Measurements from ENCODE around the gene PPP1R2B.

PPP1R2B gene

GRCh38 chr5:156883316-156883875, 33.3 kb downstream of the PPP1R2B start:
- no peak for DNase-seq

- no peak for DNase-seq
Measured at GRCh38 chr5:156888520-156888919, 38.4 kb downstream of the PPP1R2B start.

DNA sequence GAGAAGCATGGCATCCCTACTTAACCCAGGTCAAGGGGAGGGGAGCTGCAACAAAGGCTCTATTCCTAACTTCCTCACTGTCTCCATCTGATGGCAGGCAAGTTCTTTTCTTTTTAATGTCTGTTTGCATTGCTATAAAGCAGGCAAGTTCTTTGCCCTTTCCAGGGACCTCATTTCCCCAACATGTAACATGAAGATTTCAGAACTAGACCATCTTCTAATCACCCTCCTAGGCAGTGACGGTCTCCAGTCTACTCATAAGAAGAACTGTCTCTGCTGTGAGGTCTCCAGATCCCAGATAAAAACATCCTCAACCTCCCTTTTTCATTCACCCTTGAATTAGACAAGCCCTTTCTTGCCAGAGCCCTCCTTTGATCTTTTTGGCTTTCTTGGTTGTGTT, 42.1 kb downstream of the PPP1R2B start:
- DNase-seq = no peak

DNA sequence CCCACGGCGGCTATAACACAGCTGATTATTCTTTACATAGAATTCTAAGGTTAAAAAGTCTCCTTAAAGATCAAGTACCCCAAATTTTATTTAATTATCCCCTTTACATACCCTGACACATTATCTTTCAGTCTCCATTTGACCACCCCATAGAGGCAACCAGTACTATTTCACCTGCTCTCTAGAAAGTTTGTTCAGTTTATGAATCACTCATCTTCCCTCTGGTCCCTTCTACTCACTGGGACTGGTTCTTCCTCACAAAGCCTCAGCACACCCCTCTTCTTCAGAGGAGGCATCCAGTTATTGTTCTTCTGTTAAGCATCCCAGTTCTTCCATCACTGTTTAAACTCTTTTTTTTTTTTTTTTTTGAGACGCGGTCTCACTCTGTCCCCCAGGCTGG, 42.8 kb downstream of the PPP1R2B start:
- no peak for DNase-seq

- no peak for DNase-seq
Measured at GRCh38 chr5:156893517-156893916, 43.4 kb downstream of the PPP1R2B start.

DNA sequence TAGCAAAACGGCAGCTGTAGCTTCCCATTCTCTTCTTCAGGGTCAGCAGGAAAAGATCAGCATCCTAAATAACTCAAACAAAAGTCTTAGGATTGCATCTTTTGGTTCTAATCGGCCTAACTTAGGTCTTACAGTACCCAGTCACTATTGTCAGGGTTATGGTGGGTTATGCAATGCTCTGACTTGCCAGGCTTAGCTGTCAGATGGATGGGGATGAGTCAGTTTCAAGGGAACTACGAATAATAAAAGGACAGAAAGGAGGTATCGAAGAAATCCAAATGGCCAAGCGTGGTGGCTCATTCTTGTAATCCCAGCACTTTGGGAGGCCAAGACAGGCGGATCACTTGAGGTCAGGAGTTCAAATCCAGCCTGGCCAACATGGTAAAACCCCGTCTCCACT, 46.5 kb downstream of the PPP1R2B start:
- no peak for DNase-seq
